Measurements from ENCODE around the gene PLCG2.

- TF ChIP-seq HDGF (IDR thresholded peaks at IDR 0.05; ENCODE audit: borderline replicate concordance) (no peak), ELF4 (IDR thresholded peaks at IDR 0.05) (no peak), FOXA1 (IDR thresholded peaks at IDR 0.05) (no peak), BHLHE40 (IDR thresholded peaks at IDR 0.05; ENCODE audit: borderline replicate concordance) (no peak), FOXM1 (IDR thresholded peaks at IDR 0.05; ENCODE audit: borderline replicate concordance) (no peak), CTBP1 (IDR thresholded peaks at IDR 0.05; ENCODE audit: borderline replicate concordance) (no peak), TARDBP (IDR thresholded peaks at IDR 0.05) (no peak), ZNF384 (IDR thresholded peaks at IDR 0.05) (no peak), SUZ12 (IDR thresholded peaks at IDR 0.05) (no peak), LEF1 (IDR thresholded peaks at IDR 0.05; ENCODE audit: borderline replicate concordance) (no peak), PKNOX1 (IDR thresholded peaks at IDR 0.05) (no peak), SP1 (IDR thresholded peaks at IDR 0.05) (no peak), FOXK2 (IDR thresholded peaks at IDR 0.05) (no peak)
Observed at GRCh38 chr16:81786321-81786720, 7.2 kb downstream of the PLCG2 start.
